Stimulated activated naive CD8-positive, alpha-beta T cell treated with anti-CD3 and anti-CD28 coated beads, Interleukin-15, Interleukin-2, amounts not matched to agents 100 ng/mL and 50 ng/mL, for 24 hours (primary cell): ENCODE data around the gene SLC6A11.

ENCODE experiments used
- H3K27ac Mint-ChIP-seq: one replicate; pipeline ENCODE4 v1.8.0; 2021; ENCODE audit warnings: mild to moderate bottlenecking, mixed read lengths
- H3K27me3 Mint-ChIP-seq: one replicate; pipeline ENCODE4 v1.8.0; 2021; ENCODE audit warnings: mixed read lengths
- H3K36me3 Mint-ChIP-seq: one replicate; pipeline ENCODE4 v1.8.0; 2021; ENCODE audit warnings: low read depth, mixed read lengths
- H3K4me1 Mint-ChIP-seq: one replicate; pipeline ENCODE4 v1.8.0; 2021; ENCODE audit warnings: low read depth, mixed read lengths
- H3K4me3 Mint-ChIP-seq: one replicate; pipeline ENCODE4 v1.8.0; 2021; ENCODE audit warnings: mild to moderate bottlenecking, mixed read lengths
- H3K9me3 Mint-ChIP-seq: one replicate; pipeline ENCODE4 v1.8.0; 2021; ENCODE audit warnings: mixed read lengths

SLC6A11 gene

DNA sequence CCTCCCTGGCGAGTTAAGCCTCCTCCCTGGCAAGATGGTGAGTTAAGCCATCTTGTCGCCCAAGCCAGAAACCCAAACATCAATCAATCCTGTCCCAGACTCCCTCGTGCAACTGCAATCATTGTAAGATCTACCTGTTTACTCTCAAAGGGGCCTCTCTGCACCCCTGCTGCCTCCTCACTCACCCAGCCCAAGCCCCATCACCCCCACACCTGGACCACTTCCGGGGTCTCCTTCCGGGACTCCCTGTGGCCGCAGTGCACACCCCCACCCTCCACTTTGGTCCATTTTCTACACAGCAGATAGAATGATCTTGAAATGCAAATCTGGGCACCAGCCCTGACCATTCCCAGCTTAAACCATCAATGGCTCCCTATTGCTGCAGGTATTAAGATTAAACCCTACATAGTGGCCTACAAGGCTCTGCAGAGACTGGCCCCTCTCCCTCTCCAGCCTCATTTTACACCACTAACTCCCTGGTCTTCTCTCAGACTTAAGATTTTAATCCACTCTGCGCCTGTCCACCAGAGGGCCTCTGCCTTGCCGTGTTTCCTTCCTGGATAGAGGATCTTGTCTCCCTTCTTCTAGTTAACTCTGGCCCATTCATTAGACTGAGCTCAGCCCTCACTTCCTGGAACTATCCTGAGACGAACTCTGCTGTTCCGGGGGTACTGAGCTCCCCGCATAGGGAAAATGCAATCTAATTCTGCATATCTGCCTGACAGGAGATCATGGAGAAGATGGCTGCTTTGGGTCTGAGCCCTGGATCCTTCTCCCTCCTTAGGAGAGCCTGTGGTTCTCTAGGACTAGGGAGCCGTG, 134.7 kb downstream of the SLC6A11 start:
- H3K36me3 Mint-ChIP-seq: no peaks in the 10 kb centered on the region
- peaks cover 8% of the 10 kb centered on the region for H3K27me3 Mint-ChIP-seq
- no peaks in the 10 kb centered on the region for H3K9me3 Mint-ChIP-seq
- no peak overlapping the region for H3K4me3 Mint-ChIP-seq
- H3K4me1 Mint-ChIP-seq: no peaks in the 10 kb centered on the region
- no peak overlapping the region for H3K27ac Mint-ChIP-seq

DNA sequence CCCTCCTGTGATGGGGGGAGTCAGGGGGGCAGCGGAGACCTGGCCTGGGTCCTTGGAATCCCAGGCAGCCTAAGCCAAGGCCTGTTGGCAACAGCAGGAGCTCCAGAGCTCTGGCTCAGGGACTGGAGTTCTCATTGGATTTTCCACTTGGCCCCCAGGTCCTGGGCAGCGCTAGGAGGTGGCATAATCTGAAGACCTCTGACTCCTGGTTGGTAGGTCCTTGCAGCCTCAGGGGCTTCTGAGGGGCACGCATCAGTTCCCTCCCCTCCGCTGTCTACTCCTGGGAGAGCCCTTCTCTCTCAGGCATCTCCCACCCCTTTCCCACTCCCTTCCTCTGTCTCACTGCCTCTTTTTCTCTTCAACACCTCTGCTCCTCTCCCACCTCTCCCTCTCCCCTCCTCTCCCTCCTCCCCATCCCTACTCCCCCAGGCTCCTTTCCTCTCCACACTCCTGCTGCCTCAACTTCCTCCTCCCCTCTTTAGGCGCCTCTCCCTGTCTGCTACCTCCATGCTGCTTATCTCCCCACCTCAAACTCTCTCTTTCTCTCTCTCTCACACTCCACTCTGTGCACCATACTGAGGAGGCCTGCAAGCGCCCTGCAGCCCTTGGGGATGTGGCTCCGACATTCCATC, 135.4 kb downstream of the SLC6A11 start:
- Mint-ChIP-seq H3K4me3 (no peak overlapping the region), H3K4me1 (no peaks in the 10 kb centered on the region), H3K36me3 (no peaks in the 10 kb centered on the region), H3K9me3 (no peaks in the 10 kb centered on the region), H3K27me3 (peaks cover 8% of the 10 kb centered on the region), H3K27ac (no peak overlapping the region)

DNA sequence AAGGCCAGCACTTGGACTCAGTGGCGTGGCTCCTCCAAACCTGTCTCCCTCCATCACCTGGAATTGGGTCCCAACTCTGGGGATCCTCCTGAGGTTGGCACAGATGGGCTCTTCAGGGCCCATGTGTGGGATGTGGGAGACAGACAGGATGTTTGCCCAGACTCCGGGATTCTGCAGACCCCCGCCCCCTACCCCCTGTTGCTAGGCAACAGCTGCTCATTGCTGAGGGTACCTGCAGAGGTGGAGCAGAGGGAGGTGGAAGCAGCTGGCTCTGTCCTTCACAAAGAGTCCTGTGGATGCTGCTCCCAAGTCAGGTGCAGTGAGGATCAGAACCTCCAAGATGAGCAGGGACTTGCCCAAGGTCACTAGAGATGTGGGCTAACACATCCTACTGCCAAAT, 136.5 kb downstream of the SLC6A11 start:
- Mint-ChIP-seq H3K4me1 (no peaks in the 10 kb centered on the region), H3K27me3 (peaks cover 5% of the 10 kb centered on the region), H3K9me3 (no peaks in the 10 kb centered on the region), H3K27ac (no peak overlapping the region), H3K36me3 (no peaks in the 10 kb centered on the region), H3K4me3 (no peak overlapping the region)

DNA sequence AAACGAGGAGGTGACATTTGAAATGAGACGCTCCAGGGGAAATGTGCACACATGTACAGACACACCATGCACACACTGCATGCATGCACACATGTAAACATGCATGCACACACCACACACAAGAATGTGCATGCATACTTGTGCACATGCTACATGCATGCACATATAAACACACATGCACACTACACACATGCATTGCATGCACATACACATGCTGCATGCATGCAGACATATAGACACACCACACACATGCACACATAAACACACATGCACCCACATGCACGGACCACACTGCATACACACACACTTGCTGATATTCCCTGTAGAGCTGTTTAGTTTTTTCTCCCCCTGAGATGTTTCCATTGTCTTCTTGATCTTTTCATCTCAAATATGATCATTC, 138.7 kb downstream of the SLC6A11 start:
- Mint-ChIP-seq H3K36me3 (no peaks in the 10 kb centered on the region), H3K9me3 (no peaks in the 10 kb centered on the region), H3K27me3 (peaks cover 3% of the 10 kb centered on the region), H3K27ac (no peak overlapping the region), H3K4me3 (no peak overlapping the region), H3K4me1 (no peaks in the 10 kb centered on the region)

DNA sequence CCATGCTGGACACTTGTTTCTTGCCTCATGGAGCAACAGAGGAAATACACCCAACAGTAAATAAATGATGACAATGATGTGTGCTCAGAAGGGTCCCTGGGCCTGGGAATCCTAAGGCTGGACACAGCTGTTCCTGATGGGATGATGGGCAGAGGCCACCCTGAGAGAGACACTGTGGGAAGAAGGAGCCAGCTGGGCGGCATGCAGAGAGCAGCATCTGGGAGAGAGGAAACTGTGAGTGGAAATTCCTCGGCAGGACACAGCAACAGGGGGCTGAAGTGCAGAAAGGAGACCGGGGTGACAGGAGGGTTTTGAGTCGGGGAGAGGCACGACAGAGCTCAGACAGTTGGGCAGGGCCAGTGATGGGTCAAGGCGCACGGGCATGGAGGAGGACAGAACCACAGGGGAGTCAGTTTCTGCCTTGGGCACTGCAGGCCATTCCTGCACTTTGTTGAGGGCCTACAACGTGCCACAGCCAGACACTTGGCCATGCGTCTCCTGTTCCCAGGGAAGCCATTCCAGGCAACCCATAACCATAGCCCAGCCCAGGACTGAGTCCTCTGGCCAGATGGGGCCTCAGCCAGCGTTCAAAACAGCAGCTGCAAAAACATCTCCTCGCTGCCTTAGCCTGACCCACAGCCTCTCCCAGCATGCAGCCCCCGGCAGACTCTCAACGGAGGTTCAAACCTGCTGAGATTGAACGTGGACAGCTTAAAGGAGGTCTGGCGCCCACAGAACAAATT, 139.9 kb downstream of the SLC6A11 start:
- no peaks in the 10 kb centered on the region for H3K4me1 Mint-ChIP-seq
- H3K36me3 Mint-ChIP-seq: no peaks in the 10 kb centered on the region
- H3K4me3 Mint-ChIP-seq: no peak overlapping the region
- no peak overlapping the region for H3K27ac Mint-ChIP-seq
- H3K9me3 Mint-ChIP-seq: no peaks in the 10 kb centered on the region
- peaks cover 8% of the 10 kb centered on the region for H3K27me3 Mint-ChIP-seq

GRCh38 chr3:10956531-10956930, 140.5 kb downstream of the SLC6A11 start:
- Mint-ChIP-seq H3K4me3 (no peak overlapping the region), H3K4me1 (no peaks in the 10 kb centered on the region), H3K27me3 (peaks cover 8% of the 10 kb centered on the region), H3K27ac (no peak overlapping the region), H3K36me3 (no peaks in the 10 kb centered on the region), H3K9me3 (no peaks in the 10 kb centered on the region)

GRCh38 chr3:10956986-10957385, 141.0 kb downstream of the SLC6A11 start:
- H3K27me3 Mint-ChIP-seq: peaks cover 8% of the 10 kb centered on the region
- H3K36me3 Mint-ChIP-seq: no peaks in the 10 kb centered on the region
- no peak overlapping the region for H3K4me3 Mint-ChIP-seq
- H3K27ac Mint-ChIP-seq: no peak overlapping the region
- no peaks in the 10 kb centered on the region for H3K9me3 Mint-ChIP-seq
- H3K4me1 Mint-ChIP-seq: no peaks in the 10 kb centered on the region

DNA sequence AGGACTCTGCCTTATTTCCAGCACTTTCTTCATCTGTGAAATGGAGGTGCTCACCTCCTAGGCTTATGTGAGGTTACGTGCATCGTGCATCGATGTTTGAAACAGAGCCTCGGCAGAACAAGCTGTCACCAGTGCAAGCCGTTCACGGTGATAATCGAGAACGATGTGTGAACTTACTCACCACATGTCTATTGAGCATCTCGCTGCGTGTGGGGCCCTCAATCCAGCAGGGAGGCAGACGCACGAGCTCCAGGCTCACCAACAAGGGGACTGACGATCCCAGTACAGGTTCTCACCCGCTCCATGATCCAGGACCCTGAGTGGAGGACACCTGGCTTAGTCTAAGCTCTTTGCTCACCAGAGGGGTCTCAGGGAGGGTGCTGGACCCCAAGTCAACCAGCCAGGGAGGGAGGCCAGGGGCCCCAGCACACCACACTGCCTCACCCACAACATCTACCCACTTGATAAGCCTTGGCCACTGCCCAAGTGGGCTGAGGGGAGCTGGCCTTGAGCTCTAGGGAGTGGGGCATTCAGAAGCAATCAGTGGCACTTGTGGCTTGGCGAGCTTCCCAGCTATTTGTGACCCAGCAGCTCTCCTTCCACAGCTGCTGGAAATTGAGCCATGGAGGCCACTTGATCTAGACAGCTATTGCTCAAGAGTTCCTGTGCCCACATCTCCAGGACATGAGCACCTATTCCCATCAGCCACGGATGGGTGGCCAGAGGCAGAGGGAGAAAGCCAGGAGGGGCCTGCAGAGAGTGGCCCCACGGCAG, 142.1 kb downstream of the SLC6A11 start:
- H3K9me3 Mint-ChIP-seq: no peaks in the 10 kb centered on the region
- H3K4me3 Mint-ChIP-seq: no peak overlapping the region
- peaks cover 8% of the 10 kb centered on the region for H3K27me3 Mint-ChIP-seq
- H3K4me1 Mint-ChIP-seq: no peaks in the 10 kb centered on the region
- H3K27ac Mint-ChIP-seq: no peak overlapping the region
- no peaks in the 10 kb centered on the region for H3K36me3 Mint-ChIP-seq

DNA sequence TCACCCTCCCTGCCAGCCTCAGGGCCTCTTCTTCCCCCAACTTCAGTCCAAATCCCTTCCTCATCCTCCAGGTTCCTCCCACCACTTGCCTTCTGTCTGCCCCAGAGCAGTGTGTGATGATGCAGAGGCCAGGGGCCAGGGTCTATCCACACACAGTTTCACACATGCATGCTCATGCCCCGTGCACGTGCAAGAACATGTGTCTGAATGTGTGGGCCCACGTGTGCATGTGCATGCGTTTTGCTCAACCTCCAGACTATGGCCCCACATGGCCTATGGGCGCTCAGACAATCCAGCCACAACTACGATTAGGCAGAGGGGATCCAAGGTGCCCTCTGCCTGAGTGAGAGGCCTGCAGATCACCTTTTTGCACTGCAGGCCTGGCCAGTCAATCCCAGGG, 144.2 kb downstream of the SLC6A11 start:
- peaks cover 8% of the 10 kb centered on the region for H3K27me3 Mint-ChIP-seq
- no peak overlapping the region for H3K27ac Mint-ChIP-seq

GRCh38 chr3:10961921-10962320, 145.9 kb downstream of the SLC6A11 start:
- H3K27ac Mint-ChIP-seq: no peak overlapping the region
- H3K4me1 Mint-ChIP-seq: no peaks in the 10 kb centered on the region
- peaks cover 11% of the 10 kb centered on the region for H3K27me3 Mint-ChIP-seq
- no peak overlapping the region for H3K4me3 Mint-ChIP-seq
- H3K9me3 Mint-ChIP-seq: no peaks in the 10 kb centered on the region
- no peaks in the 10 kb centered on the region for H3K36me3 Mint-ChIP-seq

More for the DNA sequence above, 144.2 kb downstream of the SLC6A11 start:
- no peaks in the 10 kb centered on the region for H3K36me3 Mint-ChIP-seq
- H3K9me3 Mint-ChIP-seq: no peaks in the 10 kb centered on the region
- no peak overlapping the region for H3K4me3 Mint-ChIP-seq
- H3K4me1 Mint-ChIP-seq: no peaks in the 10 kb centered on the region

DNA sequence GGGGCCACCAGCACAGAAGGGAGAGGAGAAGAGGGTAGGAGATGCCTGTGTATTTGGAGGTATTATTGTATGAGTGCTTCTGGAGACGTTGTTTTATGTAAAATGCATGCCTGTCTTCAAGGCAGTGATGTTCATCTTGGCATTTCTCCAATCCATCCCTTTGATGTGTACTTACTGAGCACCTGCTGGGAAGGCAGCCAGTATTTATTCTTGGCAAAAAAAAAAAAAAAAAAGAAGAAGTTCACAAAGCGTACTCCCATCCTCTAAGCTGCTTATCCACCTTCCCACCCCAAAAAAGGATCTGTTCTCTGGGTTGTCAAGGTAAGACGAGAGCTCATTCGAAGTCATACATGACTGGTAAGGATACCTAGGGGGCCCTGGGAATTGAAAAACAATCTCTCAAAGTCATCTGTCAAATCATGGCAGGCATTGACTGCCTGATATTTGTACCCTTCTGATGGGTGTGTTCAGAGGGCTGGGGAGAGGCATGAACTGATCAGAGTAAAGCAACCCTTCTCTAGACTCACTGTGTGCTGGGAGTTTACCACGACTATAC, 146.5 kb downstream of the SLC6A11 start:
- Mint-ChIP-seq H3K36me3 (no peaks in the 10 kb centered on the region), H3K27ac (no peak overlapping the region), H3K4me1 (no peaks in the 10 kb centered on the region), H3K27me3 (peaks cover 11% of the 10 kb centered on the region), H3K9me3 (no peaks in the 10 kb centered on the region), H3K4me3 (no peak overlapping the region)

- H3K9me3 Mint-ChIP-seq: no peaks in the 10 kb centered on the region
- H3K4me3 Mint-ChIP-seq: no peak overlapping the region
- H3K36me3 Mint-ChIP-seq: no peaks in the 10 kb centered on the region
- H3K4me1 Mint-ChIP-seq: no peaks in the 10 kb centered on the region
- no peak overlapping the region for H3K27ac Mint-ChIP-seq
- H3K27me3 Mint-ChIP-seq: peaks cover 14% of the 10 kb centered on the region
Observed at GRCh38 chr3:10964537-10965167, 148.6 kb downstream of the SLC6A11 start.

DNA sequence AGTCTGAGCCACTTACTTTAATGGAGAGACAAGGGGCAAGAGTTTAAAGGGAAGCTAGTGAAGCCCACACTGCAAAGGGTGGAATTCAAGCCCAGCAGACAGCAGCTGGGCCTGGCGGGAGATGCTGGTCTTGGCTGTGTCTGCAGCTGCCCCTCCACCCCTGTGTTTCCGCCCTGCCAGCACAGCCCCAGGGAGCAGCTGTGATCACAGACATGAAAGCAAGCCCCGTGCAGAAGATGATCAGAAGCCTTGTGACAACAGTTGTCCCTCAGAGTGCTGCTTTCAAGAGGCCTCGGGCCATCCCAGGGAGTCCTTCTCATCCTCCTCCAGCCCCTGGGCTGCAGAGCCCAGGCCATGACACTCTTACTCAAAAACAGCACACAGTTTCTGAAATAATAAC, 152.4 kb downstream of the SLC6A11 start:
- Mint-ChIP-seq H3K4me3 (no peak overlapping the region), H3K9me3 (no peaks in the 10 kb centered on the region), H3K4me1 (no peaks in the 10 kb centered on the region), H3K36me3 (no peaks in the 10 kb centered on the region), H3K27me3 (peaks cover 16% of the 10 kb centered on the region), H3K27ac (no peak overlapping the region)

- Mint-ChIP-seq H3K4me3 (no peak overlapping the region), H3K36me3 (no peaks in the 10 kb centered on the region)
Observed at GRCh38 chr3:10970306-10970960, 154.4 kb downstream of the SLC6A11 start.

More at GRCh38 chr3:10970306-10970960, 154.4 kb downstream of the SLC6A11 start:
- Mint-ChIP-seq H3K4me1 (no peaks in the 10 kb centered on the region), H3K27me3 (peaks cover 14% of the 10 kb centered on the region), H3K27ac (no peak overlapping the region), H3K9me3 (no peaks in the 10 kb centered on the region)
